MV-4-11 (cell line): ENCODE data around the gene COMMD10.
"Not testable (repeated sequence)": the region's sequence is repeated elsewhere in the genome, so short reads cannot be mapped to it uniquely, and the experiment has no call there.

Experiments
- DNase-seq: peaks from one replicate; lab custom pipeline; 2025; lab: John Stamatoyannopoulos, UW

The COMMD10 gene

GRCh38 chr5:116098998-116099397 is 14.2 kb downstream of the COMMD10 start:
- DNase-seq: no peak

GRCh38 chr5:116104941-116105340 is 20.1 kb downstream of the COMMD10 start:
- not testable (repeated sequence) for DNase-seq

DNA sequence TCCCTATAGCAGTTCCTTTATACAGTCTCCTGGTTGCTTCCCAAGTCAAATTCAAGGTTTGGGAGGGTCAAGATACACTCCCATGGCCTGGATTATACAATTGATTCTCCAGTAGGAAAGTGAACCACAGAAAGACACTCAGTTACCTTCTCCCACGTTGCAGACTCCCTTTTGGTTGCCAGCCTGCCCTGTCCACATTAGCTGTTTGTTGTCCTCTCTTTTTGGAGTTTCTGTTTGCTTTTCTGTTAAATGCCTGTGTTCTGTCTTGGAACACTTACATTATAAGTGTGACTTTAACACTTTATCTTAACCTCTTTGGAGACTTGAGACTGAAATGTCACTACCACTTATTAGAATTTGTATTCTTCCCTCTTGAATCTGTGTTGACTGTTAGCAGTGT is 30.3 kb downstream of the COMMD10 start:
- no peak for DNase-seq

DNA sequence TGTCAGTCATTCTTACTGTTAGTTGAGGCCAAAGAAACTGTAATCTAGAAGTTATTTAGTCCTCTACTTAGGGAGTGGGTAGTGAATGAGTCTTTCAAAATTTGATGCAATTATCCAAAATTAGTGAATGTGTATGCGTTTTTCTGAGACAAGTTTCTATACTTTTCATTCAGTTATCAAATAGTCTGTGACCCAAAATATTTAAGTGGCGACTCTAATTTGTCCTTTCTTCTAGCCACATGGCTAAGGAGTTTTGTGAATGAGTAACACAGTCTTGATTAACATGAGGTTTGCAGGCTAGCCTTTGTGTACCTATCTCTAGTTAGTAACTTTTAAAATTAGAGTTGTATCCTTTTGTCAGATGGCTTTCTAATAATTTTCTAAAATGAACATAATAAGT is 45.6 kb downstream of the COMMD10 start:
- no peak for DNase-seq

DNA sequence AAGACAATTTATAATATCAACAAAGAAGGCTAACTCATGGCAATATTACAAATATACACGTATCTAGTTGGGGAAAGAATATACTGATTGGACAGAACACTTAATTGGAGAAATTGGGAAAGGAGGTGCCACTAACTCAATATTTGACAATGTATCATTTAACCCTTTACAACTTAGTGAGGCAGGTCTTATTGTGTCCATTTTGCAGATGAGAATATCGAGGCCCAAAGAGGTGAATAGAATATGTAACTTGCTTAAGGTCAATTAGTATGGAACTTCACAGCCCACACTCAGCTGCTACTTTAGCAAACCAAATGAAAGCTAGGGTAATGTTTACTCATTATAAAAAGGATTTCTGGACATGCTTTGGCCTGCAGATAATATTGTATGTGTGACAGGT is 46.2 kb downstream of the COMMD10 start:
- DNase-seq: no peak

GRCh38 chr5:116133281-116133680 is 48.5 kb downstream of the COMMD10 start:
- DNase-seq: no peak

DNA sequence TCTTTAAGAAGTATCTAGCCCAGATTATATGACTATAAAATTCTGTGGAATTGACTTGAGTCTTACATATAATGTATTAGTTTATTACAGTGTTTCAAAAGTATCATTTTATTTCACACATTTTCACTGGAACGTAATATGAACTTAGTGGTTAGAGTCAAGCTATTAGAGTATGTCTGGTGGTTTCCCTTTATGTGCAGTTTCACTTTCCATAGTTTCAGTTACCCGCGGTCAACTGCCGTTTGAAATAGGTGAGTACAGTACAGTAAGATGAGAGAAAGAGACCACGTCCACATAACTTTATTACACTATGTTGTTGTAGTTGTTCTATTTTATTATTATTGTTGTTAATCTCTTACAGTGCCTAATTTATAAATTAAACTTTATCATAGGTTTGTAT is 50.5 kb downstream of the COMMD10 start:
- DNase-seq: peak; percentile 57

- peak; percentile 53 for DNase-seq
These were observed 52.9 kb downstream of the COMMD10 start for GRCh38 chr5:116137544-116138378.

- no peak for DNase-seq
These were observed 57.7 kb downstream of the COMMD10 start for GRCh38 chr5:116142495-116142894.

- no peak for DNase-seq
These were observed 59.3 kb downstream of the COMMD10 start for GRCh38 chr5:116144103-116144502.

GRCh38 chr5:116144991-116145390 is 60.2 kb downstream of the COMMD10 start:
- no peak for DNase-seq

DNA sequence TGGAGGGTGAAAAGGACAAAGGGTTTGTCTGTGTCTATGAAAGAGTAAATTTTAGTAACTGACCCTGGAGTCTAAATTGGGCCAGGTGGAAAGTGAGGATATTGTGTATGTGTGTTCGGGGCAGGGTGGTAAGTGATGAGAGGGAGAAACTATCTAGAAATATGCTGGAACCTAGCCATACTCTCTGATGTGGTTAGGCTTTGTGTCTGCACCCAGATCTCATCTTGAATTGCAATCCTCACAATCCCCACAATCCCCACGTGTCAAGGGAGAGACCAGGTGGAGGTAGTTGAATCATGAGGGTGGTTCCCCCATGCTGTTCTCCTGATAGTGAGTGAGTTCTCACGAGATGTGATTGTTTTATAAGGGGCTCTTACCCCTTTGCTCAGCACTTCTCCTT is 60.6 kb downstream of the COMMD10 start:
- no peak for DNase-seq

GRCh38 chr5:116152169-116152568 is 67.3 kb downstream of the COMMD10 start:
- DNase-seq: no peak

DNA sequence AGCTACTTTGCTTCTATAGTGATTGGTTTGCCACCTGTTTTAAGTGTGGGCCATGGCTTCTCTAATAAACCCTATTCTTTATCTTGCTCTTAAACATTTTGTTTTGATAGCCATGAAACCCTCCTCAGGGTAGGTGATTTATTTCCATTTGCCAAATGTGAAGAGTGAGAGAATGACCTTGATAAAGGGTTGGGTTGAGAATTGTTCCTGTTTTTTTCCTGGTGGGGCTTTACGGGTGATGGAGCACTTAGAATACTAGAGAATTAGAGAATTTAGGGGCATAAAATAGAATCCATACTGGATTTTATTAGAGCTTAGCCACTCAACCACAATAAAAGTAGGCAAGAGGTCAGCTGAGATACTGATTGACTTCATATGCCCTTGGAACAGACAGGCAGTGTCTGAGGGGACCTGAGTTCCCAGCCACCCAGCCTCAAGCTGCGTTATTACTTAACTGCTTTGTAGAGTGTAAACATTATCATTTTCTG is 68.9 kb downstream of the COMMD10 start:
- DNase-seq: no peak

DNA sequence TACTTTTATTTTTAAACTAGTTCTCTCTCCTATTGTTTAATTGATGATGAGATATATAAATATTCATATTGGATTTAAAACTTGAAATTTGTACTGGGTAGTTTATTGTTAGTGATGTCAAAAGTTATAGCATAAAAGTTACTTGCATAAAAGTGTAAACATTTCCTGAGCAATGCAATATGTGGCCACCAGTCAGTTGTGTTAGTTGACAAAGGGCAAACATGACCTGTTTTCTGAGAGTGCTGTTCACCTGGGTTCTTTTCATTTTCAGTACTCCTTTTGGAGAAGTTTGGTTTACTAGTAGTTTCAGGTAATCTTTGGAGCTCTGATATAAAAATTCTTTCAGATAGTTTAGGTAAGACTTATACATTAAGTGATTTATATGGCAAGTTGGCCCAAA is 69.4 kb downstream of the COMMD10 start:
- no peak for DNase-seq

- no peak for DNase-seq
These were observed 70.1 kb downstream of the COMMD10 start for GRCh38 chr5:116154931-116155330.

GRCh38 chr5:116157902-116158301 is 73.1 kb downstream of the COMMD10 start:
- no peak for DNase-seq

GRCh38 chr5:116159006-116159405 is 74.2 kb downstream of the COMMD10 start:
- no peak for DNase-seq

DNA sequence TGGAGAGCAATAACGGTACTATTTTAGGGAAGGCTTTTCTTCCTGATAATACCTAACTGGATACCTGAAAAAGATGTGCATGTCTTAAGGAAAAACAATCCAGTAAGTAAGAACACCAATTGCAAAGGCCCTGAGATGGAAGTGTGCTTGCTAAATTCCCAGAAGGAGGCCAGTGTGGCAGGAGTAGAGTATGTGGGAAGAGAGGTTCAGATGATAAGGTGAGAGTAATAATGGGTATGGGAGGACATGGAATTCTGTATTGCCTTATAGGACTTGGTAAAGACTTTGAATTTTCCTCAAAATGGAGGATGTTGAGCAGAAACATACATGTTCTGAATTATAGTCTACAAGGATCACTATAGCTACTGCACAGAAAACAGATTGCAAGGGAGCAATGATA is 89.3 kb downstream of the COMMD10 start:
- no peak for DNase-seq

DNA sequence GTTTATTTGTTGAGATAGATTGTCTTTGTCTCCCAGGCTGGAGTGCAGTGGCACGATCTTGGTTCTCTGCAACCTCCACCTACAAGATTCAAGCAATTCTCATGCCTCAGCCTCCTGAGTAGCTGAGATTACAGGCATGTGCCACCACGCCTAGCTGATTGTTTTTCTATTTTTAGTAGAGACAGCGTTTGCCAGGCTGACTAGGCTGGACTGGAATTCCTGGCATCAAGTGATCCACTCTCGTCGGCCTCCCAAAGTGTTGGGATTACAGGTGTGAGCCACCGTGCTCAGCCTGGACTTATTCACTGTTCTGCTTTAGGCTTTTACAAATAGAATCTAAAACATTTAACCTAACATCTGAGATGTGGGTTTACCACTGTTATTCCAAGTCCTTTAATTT is 91.3 kb downstream of the COMMD10 start:
- DNase-seq: no peak

GRCh38 chr5:116178925-116179324 is 94.1 kb downstream of the COMMD10 start:
- DNase-seq: no peak

DNA sequence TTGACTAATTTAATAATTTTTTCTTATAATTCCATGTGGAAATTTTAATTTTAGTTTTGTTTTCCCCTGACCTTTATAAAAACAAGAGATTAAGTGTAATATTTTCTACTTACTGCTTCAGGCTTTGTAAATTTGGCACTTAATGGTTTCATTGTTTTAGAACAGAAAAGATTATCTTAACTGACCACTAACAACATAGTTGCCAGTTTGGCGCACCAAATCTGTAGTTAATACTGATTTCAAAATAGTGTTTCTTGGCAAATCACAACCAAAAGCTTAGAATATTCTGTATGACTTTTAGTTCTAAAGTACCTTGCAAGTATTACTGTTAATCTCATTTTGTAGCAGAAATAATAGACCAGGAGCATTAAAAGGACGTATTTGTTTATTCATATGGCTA is 124.3 kb downstream of the COMMD10 start:
- no peak for DNase-seq

DNA sequence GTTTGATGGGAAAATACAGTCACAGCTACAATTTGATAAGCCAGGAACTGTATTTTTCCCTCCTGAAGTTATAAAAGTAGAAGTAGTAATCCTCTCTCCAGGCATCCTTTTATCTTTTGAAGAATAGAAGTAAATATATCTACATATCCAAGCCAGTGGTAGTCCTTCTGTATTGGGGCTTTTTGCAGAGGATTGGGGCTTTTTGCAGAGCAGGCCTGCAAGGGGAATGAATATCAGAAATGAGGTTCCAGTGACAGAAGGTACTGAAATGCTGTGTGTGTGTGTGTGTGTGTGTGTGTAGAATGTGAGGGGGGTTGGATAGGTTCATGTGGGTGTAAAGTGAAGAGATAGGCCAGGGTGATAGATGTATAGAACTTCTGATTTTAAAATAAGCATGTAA is 127.4 kb downstream of the COMMD10 start:
- DNase-seq: no peak

DNA sequence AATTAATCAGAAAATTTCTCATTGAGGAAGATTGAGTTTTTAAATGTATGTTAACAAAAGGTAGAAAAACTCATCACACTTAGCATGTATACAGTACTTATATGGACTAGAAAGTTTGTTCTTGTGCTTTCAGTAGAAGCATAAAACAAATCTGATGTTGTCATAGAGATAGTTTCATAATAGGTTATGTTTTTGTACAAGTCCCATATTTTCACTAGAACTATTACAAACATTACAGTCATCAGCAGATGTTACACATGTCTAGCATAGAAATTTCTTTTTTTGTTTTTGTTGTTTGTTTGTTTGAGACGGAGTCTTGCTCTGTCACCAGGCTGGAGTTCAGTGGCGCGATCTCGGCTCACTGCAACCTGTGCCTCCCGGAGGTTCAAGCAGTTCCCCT is 131.4 kb downstream of the COMMD10 start:
- no peak for DNase-seq
